Peyer's patch (tissue), 4 donors: ENCODE measurements around the gene DNMT3B.

Source experiments
- POLR2A ChIP-seq, 2 donors: fragments of 450-650 bp; IDR thresholded peaks; one replicate each; pipeline ENCODE4 v1.5.1; 2017; ENCODE audit warnings: antibody characterized with exemption in 2 of 2, mild to moderate bottlenecking in 2 of 2, moderate library complexity in 2 of 2
- TF ChIP-seq, protein P1 (sequence below), 6 experiments: fragments of 450-650 bp in 4 of 6; fragments of 200-600 bp in 2 of 6; sonication (generic) in 1 of 6; IDR thresholded peaks; one replicate each; pipeline ENCODE4 v1.5.1; 2017 to 2019; ENCODE audit warnings: antibody characterized with exemption in 6 of 6, mild to moderate bottlenecking in 3 of 6, moderate library complexity in 1 of 6

- TF ChIP-seq, protein P1, sequence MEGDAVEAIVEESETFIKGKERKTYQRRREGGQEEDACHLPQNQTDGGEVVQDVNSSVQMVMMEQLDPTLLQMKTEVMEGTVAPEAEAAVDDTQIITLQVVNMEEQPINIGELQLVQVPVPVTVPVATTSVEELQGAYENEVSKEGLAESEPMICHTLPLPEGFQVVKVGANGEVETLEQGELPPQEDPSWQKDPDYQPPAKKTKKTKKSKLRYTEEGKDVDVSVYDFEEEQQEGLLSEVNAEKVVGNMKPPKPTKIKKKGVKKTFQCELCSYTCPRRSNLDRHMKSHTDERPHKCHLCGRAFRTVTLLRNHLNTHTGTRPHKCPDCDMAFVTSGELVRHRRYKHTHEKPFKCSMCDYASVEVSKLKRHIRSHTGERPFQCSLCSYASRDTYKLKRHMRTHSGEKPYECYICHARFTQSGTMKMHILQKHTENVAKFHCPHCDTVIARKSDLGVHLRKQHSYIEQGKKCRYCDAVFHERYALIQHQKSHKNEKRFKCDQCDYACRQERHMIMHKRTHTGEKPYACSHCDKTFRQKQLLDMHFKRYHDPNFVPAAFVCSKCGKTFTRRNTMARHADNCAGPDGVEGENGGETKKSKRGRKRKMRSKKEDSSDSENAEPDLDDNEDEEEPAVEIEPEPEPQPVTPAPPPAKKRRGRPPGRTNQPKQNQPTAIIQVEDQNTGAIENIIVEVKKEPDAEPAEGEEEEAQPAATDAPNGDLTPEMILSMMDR (IDR thresholded peaks at IDR 0.05) = no peak
- TF ChIP-seq POLR2A (IDR thresholded peaks at IDR 0.05) = no peak
These were observed 21.0 kb upstream of the DNMT3B start for GRCh38 chr20:32741151-32741550.
